HT1080 (cell line): ENCODE measurements around the gene TPRN. TPM values are rescaled to one million over a fixed set of nuclear protein-coding genes. Genes with fewer than 3 reads are reported as not detected.

ENCODE experiments used
- DNase-seq: peaks from one replicate; pipeline ENCODE4 v3.0.0-alpha.2; 2015; ENCODE audit warnings: low read depth
- total RNA-seq: library from RNA; depleted of rRNA; stranded (reverse); fragments of >200 nt; shearing (Covaris generic); gene quantifications from 2 replicates; pipeline ENCODE4 v1.2.3, GENCODE V29; 2014

The TPRN gene
- total RNA-seq, 1 experiment from 2014 or later, result 13.6 TPM

DNA sequence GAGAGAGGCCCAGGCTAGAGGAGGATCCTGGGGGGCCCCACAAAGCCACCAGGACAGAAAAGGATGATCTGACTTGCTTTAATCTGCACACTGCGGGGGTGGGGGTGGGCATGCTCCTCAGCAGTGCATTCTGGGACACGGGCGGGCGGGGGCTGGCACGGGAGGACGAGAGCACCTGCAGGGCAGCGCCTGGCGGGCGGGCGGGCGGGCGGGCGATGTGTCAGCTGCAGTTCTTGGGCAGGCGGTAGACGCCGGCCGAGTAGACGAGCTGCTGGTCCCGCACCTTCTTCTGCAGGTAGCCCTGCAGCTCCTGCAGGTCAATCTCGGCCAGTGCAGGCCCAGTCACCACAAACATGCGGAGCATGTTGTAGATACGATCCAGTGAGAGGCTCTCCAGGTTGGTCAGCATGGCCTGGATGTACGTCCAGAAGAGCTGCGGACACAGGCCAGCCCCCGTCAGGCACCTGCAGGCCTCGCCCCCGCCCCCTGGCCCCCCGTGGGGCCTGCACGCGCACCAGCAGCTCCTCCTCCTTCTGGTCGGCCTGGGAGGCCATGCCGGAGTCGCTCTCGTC lies 25.7 kb downstream of the TPRN start:
- DNase-seq, result no peak

DNA sequence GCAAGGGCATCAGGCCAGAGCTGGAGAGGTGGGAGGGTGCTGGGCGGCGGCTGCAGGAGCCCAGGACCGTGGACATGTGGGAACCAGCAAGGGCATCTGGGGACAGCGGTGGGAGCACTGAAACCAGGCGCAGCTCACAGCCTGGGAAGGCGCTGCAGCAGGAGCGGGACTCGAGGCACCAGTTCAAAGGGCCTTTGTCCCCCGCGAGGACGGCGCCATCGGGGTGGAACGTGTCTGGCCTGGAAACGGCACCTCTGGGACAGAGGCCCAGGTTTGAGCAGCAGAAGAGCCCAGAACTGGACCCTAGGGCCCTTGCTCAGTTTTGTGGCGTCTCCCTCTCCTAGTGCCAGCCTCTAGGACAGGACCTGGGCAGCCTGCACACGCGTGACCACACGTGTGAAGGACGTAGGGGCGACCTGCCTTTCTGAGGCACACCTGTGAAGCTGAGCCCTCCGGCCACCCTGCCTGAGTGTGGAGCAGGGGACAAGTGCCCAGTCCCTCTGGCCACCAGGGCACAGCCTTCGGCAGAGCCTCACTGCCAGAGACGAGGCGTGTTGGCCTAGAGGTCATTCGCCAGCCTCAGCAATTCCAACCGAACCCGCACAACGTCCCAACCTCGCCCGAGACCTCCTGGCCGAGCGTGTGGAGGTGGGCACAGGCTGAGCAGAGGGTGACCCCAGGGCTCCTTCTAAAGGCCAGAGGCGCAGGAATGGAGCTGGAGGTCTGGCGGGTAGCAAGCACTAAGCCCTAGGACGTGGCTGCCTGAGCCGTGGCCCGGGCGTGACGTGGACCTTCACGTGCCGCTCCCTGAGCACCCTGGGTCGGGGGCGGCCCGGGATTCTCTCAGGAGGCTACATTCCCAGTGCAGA lies 26.5 kb downstream of the TPRN start:
- DNase-seq, result no peak

DNA sequence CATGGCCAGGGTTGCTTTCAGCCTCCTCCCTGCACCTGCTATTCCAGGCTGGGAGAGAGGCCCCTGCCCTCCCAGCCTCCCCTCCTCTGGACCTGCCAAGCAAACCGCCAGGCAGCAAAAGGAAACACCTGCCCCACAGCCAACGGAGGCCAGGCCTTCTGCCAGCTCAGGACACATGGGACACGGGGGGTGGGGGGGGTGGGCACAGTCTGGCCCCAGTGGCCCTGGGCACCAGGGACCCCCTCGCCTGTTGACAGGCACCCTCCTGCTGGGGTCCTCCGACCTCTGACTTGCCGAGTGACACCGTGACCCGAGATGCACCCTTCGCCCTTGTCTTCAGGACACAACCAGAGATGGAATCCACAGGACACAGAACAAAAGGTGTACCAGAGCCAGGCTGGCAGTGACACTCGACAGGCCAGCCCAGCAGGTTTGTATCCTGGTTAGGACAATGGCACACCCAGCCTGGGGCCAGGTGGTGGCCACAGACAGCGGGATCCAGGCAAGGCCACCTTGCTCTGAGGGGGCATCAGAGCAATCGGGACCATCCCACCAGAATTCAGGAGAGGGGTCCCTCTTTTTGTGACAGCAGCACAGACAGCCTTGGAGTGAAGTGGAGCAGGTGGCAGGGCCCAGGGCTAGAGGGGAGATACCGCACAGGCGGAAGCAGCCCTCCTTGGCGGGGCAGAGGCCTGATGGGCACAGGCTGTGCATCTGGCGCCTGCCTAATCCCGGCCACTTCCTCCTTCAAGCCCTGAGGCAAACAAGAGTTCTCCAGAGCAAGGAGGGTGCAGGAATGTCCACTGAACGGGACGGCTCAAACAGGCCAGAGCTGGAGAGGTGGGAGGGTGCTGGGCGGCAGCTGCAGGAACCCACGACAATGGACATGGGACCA lies 27.4 kb downstream of the TPRN start:
- no peak for DNase-seq

DNA sequence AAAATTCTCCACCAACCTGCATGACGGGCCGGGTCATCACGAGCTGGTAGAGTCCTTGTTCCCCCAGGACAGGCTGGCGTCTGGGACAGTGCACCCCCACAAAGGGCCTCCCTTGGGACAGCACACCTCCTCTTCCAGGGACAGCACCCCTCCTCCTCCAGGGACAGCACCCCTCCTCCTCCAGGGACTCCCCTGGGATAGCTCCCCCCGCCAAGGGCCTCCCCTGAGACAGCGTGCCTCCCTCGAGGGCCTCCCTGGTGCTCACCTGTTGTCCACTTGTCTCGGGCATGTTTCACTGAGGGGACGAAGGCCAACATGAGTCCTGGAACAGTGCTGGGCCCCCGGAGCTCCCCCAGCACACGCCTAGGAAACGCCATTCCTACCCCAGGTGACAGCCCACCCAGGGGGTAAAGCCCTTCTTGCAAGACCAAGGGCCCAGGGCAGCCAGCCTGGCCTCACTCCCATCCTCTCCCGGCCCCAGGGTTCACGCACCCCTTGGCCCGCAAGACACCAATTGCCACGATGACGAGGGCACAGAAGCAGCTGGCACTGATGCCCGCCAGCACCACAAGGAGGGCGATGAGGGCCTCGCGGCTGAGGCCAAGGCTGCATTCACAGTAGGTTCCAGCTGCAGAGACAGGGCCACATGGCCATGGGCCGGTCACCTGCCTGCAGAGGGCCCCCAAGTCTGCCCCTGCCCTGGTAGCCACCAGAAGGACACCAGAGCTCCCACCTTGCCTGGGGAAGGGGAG lies 29.2 kb downstream of the TPRN start:
- DNase-seq, result no peak

DNA sequence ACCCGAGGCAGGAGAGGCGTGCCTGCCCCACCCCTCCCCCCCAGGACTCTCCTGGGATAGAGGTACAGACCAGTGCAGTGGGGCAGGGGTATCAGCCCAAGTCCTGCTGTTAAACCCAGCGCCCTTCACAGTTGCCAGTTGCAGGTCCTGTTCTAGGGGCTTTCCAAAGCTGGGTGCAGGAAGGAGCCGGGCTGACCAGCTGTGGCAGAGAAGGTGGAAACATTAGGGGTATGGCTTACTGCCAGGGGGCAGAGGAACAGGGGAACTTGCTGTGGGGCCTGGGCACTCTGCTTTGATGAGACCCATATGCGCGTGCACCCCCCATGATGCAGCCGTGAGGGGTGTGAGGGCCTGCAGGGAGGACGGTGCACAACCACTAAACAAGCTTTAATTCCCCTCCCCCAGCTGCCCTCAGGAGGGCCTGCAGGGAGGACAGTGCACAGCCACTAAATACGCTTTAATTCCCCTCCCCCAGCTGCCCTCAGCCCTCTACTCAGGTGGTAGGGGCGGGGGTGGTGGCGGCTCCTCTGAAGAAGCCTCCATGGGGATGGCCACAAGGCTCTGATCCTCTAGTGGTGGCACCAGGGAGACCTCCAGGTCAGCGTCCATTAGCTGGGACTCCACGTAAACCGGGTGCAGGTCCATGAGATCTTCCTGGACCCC lies 29.9 kb downstream of the TPRN start:
- DNase-seq, result no peak

DNA sequence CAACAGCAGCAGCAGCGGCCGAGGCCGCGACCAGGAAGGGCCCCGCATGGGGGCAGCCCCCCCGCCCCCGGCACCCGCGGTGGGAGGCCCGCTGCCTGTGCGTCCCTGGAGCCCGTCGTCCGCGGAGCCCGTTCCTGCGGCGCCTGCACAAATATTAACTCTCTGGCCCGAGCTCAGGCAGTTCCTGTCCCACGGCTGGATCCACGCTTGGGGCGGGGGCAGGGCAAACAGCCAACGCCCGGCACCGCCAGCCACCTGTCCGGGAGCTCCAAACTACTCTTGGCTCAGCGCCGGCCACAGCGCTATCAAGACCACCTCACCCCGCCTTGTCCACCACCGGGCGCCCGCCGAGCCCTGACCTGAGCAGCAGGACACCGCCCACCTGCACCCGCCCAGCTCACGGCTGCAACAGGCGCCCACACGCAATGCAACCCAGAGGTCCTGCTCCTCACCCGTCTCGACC lies 30.6 kb downstream of the TPRN start, which contains the start of gene LRRC26:
Gene LRRC26 (minus strand): TSS at position 156 of the 463 bp plus-strand sequence. CDS start 108 bp downstream, at position 48.
- DNase-seq, result no peak

DNA sequence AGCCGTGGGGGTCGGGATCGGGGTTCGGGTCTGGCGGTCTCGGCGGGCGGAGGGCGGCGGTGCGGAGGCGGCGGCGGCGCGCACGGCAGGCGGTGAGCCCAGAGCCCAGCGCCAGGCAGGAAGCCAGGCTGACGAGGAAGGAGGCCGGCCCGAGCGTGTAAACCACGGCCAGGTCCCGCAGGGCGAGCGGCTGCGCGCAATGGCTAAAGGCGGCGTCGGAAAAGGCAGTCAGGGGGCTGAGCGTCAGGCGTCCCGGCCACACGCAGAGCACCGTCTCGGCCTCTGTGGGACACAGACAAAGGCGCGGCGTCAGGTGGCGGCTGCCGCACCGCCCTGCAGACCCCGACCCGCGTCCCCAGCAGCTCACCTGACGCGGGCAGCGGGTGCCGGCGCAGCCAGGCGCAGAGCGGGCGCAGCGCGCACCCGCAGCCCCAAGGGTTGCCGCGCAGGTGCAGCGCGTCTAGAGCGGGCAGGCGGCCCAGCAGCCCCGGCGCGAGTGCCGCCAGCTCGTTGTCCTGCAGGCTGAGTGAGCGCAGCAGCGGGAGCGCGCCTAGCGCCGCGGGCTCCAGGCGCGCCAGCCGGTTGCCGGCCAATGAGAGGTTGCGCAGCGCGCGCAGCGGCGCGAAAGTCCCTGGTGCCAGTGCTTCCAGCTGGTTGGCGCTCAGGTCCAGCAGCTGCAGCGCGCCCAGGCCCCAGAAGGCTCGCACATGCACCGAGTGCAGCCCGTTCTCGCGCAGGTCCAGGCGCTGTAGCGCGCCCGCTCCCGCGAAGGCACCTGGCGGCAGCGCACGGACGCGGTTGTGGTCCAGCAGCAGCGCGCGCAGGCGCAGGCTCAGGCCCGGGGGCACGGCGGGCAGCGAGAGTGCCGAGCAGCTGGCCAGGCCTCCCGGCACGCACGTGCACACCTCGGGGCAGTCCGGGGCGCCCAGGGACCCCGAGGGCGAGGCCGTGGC lies 31.4 kb downstream of the TPRN start:
- DNase-seq, result peak; percentile 56

DNA sequence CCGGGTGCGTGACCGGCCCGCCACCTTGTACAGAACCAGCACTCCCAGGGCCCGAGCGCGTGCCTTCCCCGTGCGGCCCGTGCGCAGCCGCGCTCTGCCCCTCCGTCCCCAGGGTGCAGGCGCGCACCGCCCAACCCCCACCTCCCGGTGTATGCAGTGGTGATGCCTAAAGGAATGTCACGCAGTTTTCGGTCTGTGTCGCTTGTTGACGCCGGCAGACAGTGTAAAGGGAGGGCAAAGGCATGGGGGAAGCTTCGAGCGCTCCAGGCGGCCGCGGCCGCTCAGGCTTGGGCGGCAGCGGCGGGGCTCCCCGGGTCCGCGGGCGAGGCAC lies 32.0 kb downstream of the TPRN start:
- DNase-seq, result no peak

DNA sequence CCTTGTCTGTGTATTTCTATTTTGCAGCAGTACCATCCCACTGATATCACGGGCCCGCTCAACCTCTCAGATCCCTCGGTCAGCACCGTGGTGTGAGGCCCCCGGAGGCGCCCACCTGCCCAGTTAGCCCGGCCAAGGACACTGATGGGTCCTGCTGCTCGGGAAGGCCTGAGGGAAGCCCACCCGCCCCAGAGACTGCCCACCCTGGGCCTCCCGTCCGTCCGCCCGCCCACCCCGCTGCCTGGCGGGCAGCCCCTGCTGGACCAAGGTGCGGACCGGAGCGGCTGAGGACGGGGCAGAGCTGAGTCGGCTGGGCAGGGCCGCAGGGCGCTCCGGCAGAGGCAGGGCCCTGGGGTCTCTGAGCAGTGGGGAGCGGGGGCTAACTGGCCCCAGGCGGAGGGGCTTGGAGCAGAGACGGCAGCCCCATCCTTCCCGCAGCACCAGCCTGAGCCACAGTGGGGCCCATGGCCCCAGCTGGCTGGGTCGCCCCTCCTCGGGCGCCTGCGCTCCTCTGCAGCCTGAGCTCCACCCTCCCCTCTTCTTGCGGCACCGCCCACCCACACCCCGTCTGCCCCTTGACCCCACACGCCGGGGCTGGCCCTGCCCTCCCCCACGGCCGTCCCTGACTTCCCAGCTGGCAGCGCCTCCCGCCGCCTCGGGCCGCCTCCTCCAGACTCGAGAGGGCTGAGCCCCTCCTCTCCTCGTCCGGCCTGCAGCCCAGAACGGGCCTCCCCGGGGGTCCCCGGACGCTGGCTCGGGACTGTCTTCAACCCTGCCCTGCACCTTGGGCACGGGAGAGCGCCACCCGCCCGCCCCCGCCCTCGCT lies 32.6 kb downstream of the TPRN start:
- DNase-seq, result no peak

DNA sequence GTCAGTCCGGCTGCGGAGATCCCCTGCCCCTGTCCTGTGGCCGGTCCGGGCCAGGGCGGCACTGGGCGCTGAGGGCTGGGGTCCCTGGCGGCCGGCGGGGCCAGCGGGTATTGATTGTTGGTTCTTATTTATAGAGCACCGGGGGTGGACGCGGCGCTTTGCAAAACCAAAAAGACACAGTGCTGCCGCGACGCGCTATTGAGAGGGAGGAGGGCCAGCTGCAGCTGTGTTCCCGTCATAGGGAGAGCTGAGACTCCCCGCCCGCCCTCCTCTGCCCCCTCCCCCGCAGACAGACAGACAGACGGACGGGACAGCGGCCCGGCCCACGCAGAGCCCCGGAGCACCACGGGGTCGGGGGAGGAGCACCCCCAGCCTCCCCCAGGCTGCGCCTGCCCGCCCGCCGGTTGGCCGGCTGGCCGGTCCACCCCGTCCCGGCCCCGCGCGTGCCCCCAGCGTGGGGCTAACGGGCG lies 33.2 kb downstream of the TPRN start:
- no peak for DNase-seq

DNA sequence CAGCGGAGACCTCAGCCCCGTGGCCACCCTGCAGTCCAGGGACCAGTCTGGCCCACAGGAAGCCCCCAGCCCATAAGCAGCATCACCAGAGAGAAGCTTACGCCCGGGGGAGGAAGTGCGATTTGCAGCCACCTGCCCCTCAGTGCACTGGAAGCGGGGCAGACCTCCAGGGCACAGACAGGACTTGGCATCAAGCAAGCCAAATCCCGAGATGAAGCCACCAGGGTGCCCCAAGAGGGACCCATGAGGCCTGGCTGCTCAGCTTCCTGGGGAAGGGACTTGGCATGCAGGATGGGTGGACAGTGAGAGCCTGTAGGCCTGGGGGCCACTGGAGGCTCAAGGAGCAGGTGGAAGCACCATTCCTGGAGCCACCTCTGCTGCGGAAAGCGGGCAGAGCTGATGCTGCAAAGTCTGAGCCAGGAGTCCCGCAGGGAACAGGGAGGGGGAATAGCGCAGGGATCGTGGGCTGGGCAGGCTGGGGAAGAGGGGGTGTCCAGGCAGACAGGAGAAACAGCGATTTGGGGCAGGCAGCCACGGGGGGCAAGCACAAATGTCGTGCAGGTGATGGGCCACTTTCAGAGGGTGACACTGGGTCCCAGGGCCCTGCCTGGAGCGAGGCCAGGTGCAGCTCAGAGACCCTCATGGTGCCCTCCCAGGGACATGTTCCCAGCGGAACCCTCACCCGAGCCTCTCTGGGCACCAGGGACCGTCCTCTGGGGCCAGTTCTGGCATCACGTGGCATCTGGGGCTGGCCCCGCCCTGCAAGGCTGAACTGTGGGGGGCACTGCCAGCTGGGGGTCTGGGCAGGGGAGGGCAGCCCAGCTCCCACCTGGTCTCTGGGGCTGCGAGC lies 33.9 kb downstream of the TPRN start:
- DNase-seq, result no peak

DNA sequence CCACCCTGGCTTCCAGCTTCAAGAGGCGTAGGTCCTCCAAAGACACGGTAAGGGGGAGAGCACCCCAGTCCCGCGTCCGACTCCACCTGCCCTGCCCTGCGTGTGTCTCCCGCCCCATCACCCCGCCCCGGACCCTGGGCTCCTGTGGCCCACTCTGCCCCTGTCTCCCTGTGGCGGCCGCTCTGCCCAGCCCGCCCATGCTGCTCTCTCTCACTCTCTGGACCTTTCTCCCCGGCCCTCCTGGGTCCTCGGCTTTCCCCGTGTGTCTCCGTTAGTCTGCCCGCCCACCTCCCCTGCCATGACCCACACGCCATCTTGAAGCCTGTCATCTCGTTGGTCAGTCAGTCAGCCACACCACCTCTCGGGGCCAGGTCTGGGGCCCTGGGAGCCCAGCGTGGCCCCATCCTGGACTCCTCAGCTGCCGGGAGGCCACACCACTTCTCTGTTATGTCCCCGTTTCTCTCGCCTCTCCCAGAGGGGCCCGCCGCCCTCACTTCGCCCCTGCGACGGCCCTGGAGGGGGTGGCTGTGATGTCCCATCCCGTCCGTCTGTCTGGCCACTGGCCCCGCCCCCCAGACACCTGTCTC lies 35.2 kb downstream of the TPRN start:
- DNase-seq, result no peak

DNA sequence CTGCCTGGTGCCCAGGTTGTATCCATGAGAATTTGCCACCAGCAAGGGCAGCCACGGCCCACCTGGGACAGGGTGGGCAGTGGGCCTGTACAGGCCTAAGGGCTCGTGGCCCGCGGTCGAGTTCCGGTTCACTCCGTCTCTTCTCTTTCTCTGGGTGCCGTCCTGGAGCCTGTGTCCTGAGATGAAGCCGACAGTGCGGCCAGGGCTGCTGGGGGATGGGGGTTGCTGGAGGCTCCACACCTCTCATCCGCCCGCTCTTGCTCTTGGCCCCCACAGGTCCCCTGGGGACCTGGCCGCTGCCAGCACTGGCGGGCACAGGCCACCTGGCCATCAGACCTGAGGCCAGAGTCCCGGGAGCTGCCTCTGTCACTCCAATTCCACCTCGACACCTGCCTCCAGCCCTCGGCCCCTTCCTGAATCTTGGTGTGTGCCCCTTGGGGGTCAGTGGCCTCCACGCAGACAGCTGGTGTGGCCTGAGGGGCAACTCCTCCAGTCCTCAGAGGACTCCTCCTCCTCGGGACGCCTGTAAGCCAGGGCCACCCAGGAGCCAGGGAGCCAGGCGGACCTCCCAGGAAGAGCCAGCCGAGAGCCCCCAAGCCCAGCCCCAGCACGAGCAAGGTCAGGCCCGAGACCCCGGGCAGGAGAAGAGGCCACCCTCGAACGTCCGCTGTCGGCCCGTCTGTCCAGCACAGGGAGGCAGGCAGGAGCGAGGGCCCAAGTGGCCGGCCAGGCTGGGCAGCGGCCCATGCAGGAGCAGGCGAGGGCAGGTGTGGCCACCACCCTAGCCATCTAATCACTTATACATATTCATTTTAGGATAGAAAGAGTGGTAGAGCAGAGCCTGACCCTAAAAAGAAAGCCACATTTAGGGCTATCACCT lies 35.9 kb downstream of the TPRN start:
- DNase-seq, result no peak

DNA sequence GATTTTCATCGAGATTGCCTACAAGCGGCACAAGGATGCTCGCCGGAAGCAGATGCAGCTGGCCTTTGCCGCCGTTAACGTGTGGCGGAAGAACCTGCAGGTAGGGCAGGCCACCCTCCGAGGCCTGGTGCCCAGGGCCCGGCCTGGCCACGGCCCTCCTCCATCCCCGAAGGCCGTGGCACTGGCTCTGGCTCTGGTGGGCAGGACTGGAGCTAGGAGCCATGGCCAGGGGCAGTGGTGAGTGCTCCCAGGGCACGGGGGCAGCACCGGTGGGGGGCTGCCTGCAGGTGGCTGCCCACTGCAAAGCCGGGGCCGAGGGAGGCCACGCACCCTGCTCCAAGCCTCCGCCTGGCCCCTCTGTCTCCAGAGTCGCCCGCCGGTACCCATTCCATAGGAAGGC lies 36.7 kb downstream of the TPRN start:
- no peak for DNase-seq

DNA sequence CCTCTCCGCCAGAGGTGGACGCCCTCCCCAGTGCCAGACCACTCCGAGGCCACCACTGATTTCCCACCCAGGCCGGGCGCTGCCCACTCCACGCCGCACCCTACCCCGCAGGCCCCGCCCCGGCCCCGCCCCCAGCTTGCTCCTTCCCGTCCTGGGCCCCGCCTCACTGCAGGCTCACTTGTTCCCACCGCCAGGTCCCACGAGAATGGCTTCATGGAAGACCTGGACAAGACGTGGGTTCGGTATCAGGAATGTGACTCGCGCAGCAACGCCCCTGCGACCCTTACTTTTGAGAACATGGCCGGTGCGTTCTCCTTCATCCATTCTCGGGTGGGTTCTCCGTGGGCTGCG lies 37.2 kb downstream of the TPRN start:
- DNase-seq, result no peak
